Activated T-helper 2 cell treated with anti-CD3 and anti-CD28 coated beads, Interferon-gamma antibody, Interleukin-2, Interleukin-4, amounts not matched to agents 10 μg/mL and 5 μg/mL and 100 μg/mL, durations not matched to agents 14 hours and 24 hours and 36 hours (primary cell): ENCODE data around the gene XRCC6. TPM values are rescaled to one million over a fixed set of nuclear protein-coding genes. Genes with fewer than 3 reads are reported as not detected.
"Not testable (repeated sequence)": the region's sequence is repeated elsewhere in the genome, so short reads cannot be mapped to it uniquely, and the experiment has no call there.

Experiments
- DNase-seq: peaks from one replicate; pipeline ENCODE4 v3.0.0; 2021; ENCODE audit warnings: low spot score
- H3K27ac Mint-ChIP-seq: one replicate; pipeline ENCODE4 v1.8.0; 2021; ENCODE audit warnings: mixed read lengths
- H3K27me3 Mint-ChIP-seq: one replicate; pipeline ENCODE4 v1.8.0; 2021; ENCODE audit warnings: low read depth, mixed read lengths
- H3K36me3 Mint-ChIP-seq: one replicate; pipeline ENCODE4 v1.8.0; 2021; ENCODE audit warnings: low read depth, mixed read lengths
- H3K4me1 Mint-ChIP-seq: one replicate; pipeline ENCODE4 v1.8.0; 2021; ENCODE audit warnings: low read depth, mixed read lengths
- H3K4me3 Mint-ChIP-seq: one replicate; pipeline ENCODE4 v1.8.0; 2021; ENCODE audit warnings: low read depth, mild to moderate bottlenecking, moderate library complexity, mixed read lengths
- H3K9me3 Mint-ChIP-seq: one replicate; pipeline ENCODE4 v1.8.0; 2021; ENCODE audit warnings: mixed read lengths
- intact Hi-C: fragments of 100-400 bp; cut with micrococcal nuclease; formaldehyde crosslinking; loops from one replicate; pipeline ENCODE4 v1.15.1; 2023
- total RNA-seq: library from RNA; stranded (reverse); gene quantifications from 2 replicates; pipeline ENCODE4 v1.2.3, GENCODE V29; 2022

XRCC6 gene
- total RNA-seq, 1 donor from 2014 or later: 421 TPM

DNA sequence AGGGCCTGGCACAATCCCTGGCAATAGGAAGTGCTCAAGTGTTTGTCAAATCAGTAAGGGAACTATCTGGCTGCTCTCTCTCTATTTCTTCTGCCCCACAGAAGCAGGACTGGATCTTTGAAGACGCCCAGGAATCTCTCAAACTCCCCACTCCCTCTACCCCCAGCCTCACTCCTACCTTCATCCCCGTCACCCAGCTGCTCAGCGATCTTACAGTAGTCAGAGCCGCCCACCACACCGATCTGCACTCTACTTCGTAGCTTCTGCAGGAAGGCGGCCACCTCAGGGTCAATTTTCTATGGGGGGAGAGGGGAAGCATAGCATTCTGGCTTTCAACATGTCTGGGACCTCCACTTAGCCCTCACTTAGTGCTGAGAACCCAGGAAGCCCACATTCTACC is 35.2 kb upstream of the XRCC6 start:
- Mint-ChIP-seq H3K9me3 (no peaks in the 10 kb centered on the region), H3K4me1 (peaks cover 10% of the 10 kb centered on the region), H3K4me3 (no peak overlapping the region), H3K27ac (no peak overlapping the region), H3K27me3 (no peaks in the 10 kb centered on the region), H3K36me3 (peaks cover 23% of the 10 kb centered on the region)
- no peak for DNase-seq
- intact Hi-C loops: no loop called here

DNA sequence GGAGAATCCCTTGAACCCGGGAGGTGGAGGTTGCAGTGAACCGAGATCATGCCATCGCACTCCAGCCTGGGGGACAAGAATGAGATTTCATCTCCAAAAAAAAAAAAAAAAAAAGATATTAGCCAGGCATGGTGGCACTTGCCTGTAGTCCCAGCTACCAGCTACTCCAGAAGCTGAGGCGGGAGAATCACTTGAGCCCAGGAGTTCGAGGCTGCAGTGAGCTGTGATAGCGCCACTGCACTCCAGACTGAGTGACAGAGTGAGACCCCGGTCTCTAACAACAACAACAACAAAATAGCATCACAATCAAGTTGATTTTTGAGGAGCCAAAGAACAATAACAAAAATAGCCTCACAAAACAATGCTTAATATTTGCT is 33.8 kb upstream of the XRCC6 start:
- intact Hi-C loops: no loop called here
- Mint-ChIP-seq H3K9me3 (no peaks in the 10 kb centered on the region), H3K27ac (no peak overlapping the region), H3K4me1 (peaks cover 10% of the 10 kb centered on the region), H3K27me3 (no peaks in the 10 kb centered on the region), H3K36me3 (peaks cover 21% of the 10 kb centered on the region), H3K4me3 (no peak overlapping the region)
- no peak for DNase-seq

DNA sequence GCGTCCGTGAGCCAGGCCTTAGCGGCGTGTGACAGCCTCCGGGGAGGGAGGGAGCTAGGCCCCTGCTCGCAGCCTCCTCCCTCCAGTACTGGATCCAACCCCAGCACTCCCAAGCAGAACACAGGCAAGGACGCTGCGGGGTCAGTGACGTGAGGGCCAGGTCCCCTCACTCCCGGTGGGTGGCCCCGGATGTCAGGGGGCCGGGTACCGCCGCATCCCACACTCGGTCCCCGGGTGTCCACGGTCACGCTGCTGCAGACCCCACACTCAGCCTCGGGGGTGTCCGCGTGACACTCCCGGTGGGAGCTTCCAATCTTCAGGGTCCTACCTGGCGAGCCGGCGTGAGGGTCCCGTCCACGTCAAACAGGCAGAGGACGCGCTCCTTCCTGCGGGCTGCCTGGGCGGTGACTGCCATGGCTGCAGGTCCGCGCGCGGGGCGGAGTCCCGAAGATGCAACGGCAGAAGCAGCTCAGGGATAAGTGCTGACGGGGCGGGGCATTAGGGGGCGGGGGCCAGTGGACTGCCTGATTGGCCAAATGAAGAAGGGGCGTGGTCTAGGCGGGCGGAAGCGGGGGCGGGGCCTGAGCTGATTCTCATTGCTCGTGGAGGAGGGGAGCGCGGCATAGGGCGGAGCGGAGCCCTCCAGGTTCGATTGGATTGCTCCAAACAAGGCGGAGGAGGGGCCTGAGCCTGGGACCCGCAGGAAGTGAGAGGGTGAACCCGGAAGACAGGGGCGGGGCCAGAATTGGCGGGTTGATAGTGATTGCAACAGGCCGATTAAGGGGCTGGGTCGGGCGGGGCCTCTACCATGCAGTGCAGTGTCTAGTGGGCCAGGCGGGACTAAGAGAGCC is 31.5 kb upstream of the XRCC6 start, which contains the start of gene PMM1:
TSS of gene PMM1 (minus strand) at position 450 of the 851 bp plus-strand sequence. CDS start at position 415, 35 bp downstream.
- Mint-ChIP-seq H3K27me3 (no peaks in the 10 kb centered on the region), H3K27ac (peak within 1 kb of the TSS; percentile 84), H3K36me3 (peaks cover 6% of the 10 kb centered on the region), H3K9me3 (no peaks in the 10 kb centered on the region), H3K4me3 (peak within 1 kb of the TSS; percentile 91), H3K4me1 (peaks cover 10% of the 10 kb centered on the region)
- peak; percentile 100 for DNase-seq
- intact Hi-C loops: loop anchor here (1.0 to 2.0 kb wide), 3 partner anchors 15 to 45 kb away; partner anchors contain the start of genes DESI1, POLR3H and XRCC6

DNA sequence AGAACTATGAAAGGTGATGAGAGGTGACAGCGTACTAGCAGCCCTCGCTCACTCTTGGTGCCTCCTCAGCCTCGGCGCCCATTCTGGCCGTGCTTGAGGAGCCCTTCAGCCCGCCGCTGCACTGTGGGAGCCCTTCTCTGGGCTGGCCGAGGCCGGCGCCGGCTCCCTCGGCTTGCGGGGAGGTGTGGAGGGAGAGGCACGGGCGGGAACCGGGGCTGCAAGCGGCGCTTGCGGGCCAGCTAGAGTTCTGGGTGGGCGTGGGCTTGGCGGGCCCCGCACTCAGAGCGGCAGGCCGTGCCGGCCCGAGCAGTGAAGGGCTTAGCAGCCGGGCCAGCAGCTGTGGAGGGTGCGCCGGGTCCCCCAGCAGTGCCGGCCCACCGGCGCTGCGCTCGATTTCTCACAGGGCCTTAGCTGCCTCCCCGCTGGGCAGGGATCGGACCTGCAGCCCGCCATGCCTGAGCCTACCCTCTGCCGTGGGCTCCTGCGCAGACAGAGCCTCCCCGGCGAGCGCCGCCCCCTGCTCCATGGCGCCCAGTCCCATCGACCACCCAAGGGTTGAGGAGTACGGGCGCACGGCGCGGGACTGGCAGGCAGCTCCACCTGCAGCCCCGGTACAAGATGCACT is 27.6 kb upstream of the XRCC6 start:
- H3K9me3 Mint-ChIP-seq, H3K27me3 Mint-ChIP-seq, intact Hi-C loops, H3K4me3 Mint-ChIP-seq, H3K27ac Mint-ChIP-seq, DNase-seq: not testable (repeated sequence)
- peaks cover 12% of the 10 kb centered on the region for H3K36me3 Mint-ChIP-seq
- H3K4me1 Mint-ChIP-seq: peaks cover 12% of the 10 kb centered on the region

DNA sequence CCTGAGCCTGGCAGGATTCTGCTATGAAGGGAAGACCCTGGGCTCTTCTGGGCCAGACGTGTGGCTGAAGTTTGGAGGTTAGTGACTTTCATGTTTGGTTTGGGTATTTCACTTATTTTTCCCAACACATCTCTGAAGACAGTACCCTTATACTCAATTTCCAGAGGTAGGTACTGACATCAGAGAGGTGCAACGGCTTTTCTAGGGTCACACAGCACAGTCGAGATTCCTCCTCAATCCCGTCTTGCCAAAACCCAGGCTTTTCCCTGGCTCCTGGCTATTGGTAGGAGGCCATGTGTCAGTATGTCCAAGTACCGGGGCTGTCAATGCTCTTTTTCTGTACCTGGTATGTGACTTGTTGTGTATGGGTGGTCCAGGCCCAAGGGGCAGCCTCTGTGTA is 25.4 kb upstream of the XRCC6 start:
- no peak for DNase-seq
- intact Hi-C loops: no loop called here
- Mint-ChIP-seq H3K9me3 (no peaks in the 10 kb centered on the region), H3K4me1 (peaks cover 5% of the 10 kb centered on the region), H3K27me3 (no peaks in the 10 kb centered on the region), H3K27ac (no peak overlapping the region), H3K4me3 (no peak overlapping the region), H3K36me3 (peaks cover 24% of the 10 kb centered on the region)

DNA sequence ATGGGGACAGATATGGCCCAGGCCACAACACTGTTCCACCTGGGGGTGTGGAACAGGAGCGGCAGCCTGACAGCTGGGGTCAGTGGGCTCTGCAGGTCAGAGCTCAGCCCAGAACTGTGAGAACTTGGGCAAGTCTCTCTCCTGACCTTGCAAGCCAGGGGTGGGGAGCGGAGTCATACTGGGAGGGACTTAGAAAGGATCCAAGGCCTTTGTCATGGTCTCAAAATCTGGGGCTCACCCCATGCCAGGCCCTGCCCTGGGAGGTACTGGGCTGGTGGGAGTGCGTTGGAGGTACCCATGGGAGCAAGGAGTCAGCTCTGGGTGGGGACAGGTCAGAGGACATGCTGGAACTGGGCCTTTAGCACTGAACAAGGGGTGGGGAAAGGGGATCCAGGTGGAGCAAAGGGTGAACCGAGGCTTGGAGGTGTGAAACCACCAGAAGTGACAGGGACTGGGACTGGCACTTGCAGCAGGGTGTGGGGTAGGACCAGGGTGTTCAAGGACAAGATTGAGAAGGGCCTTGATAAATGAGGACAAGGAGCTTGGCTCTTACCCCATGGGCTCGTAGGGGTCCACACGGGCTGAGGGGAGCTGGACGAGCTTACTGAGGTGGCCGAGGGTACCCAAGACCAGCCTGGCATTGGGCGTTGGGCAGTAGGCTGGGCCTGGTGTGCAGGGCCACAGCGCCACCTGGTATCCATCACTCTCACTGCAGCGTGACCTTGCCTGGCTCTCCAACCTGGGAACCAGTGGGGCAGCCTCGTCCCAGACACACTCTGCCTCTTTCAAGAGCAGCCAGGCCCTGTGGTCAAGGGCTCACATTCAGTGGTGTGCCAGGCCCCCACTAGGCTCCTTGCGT is 24.1 kb upstream of the XRCC6 start:
- H3K27ac Mint-ChIP-seq: no peak overlapping the region
- H3K4me3 Mint-ChIP-seq: no peak overlapping the region
- intact Hi-C loops: no loop called here
- DNase-seq: peak; percentile 22
- H3K9me3 Mint-ChIP-seq: no peaks in the 10 kb centered on the region
- H3K4me1 Mint-ChIP-seq: peaks cover 12% of the 10 kb centered on the region
- H3K27me3 Mint-ChIP-seq: no peaks in the 10 kb centered on the region
- peaks cover 35% of the 10 kb centered on the region for H3K36me3 Mint-ChIP-seq

DNA sequence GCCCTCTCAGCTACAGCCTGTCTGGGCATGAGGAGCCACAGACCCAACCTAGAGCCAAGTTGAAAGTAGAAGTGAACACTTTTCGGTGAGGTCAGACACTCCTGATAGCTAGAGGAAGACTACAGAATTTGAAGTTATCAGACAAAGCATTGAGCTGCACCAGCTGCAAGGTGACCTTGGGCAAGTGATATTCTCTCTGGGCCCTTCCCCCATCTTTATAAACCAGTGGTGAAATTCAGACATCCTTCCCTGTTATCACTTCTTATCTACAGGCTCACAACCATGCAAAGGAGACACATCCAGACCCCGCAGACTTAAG is 23.5 kb upstream of the XRCC6 start:
- intact Hi-C loops: no loop called here
- Mint-ChIP-seq H3K36me3 (peaks cover 40% of the 10 kb centered on the region), H3K27ac (no peak overlapping the region), H3K27me3 (no peaks in the 10 kb centered on the region), H3K9me3 (no peaks in the 10 kb centered on the region), H3K4me3 (no peak overlapping the region), H3K4me1 (peaks cover 15% of the 10 kb centered on the region)
- DNase-seq: no peak

DNA sequence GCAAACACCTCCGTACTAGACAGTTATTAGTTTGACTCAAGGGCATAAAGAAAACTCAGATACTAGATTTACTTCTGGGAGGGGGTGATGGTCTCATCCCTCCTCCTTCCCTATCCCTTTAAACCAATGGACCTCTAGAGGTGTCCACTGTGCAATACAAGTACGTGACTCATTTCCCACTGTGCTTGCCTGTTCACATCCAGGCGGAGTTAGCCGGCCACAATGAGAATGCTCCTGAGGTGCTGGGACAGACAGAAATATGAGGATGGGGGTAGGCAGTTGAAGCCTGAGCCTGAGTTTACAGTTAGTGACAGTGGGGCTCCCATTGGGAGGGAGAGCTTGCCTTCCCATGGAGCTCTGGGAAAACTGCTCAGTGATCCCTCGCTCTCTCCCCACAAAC is 23.0 kb upstream of the XRCC6 start:
- Mint-ChIP-seq H3K4me1 (peaks cover 20% of the 10 kb centered on the region), H3K27ac (no peak overlapping the region), H3K27me3 (no peaks in the 10 kb centered on the region), H3K36me3 (peaks cover 45% of the 10 kb centered on the region), H3K4me3 (no peak overlapping the region), H3K9me3 (no peaks in the 10 kb centered on the region)
- no peak for DNase-seq
- intact Hi-C loops: no loop called here

DNA sequence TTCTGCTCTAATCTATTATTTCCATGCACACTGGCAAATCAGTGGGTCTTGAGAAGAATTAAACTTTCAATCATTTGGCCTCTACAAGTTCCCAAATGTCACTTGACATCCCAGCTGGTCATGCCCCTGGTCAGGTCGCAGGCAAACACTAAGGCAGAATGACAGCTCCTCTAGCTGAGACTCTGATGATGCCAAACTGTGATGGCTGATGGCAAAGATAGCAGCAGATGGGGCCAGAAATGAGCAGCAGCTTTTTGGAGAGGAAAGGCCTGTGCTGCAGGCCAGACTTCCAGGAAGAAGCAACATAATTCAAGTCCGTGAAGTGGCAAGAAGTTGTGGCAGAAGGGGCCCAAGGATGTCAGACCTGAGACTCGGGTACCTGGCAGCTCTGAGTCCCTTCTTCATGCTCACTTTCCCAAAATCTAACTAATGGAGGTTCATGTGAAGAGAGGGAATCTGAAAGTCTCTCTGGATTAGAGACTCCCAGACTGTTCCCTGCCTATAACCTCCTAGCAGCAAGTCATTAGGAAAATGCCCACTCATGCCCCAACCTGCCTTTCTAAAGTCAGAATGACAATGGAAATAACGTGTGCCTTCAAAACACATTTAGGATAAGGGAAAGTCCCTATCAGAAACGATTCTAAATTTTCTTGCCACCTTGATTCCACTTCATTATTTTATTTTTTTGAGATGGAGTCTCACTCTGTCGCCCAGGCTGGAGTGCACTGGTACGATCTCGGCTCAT is 22.0 kb upstream of the XRCC6 start:
- Mint-ChIP-seq H3K4me1 (peaks cover 29% of the 10 kb centered on the region), H3K27me3 (no peaks in the 10 kb centered on the region), H3K9me3 (no peaks in the 10 kb centered on the region), H3K36me3 (peaks cover 54% of the 10 kb centered on the region), H3K27ac (no peak overlapping the region), H3K4me3 (no peak overlapping the region)
- DNase-seq: no peak
- intact Hi-C loops: no loop called here

DNA sequence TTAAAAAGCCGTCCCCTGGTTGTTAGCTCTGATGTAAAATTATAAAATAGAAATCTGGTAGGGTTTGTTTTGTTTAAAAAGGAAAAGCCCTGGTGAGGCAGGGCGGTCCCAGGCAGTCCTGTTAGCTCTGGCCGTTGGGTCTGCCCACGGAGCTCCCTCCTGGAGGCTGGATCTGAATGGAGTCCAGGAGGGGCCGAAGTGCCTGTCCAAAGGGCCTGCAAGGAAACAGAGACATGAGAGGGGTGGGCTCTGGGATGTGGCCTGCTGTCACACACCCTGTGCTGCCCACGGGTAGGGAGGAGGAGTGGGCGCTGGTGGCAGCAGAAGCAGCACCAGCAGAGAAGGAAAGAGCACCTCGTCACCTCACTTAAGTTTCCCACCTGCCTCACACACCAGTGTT is 20.1 kb upstream of the XRCC6 start:
- H3K27ac Mint-ChIP-seq: no peak overlapping the region
- intact Hi-C loops: loop anchor here (5.0 kb wide), 1 partner anchor 59 kb away; the partner anchor contains the start of gene POLR3H
- H3K36me3 Mint-ChIP-seq: peaks cover 73% of the 10 kb centered on the region
- peaks cover 43% of the 10 kb centered on the region for H3K4me1 Mint-ChIP-seq
- H3K9me3 Mint-ChIP-seq: no peaks in the 10 kb centered on the region
- H3K27me3 Mint-ChIP-seq: peaks cover 2% of the 10 kb centered on the region
- no peak overlapping the region for H3K4me3 Mint-ChIP-seq
- DNase-seq: no peak

DNA sequence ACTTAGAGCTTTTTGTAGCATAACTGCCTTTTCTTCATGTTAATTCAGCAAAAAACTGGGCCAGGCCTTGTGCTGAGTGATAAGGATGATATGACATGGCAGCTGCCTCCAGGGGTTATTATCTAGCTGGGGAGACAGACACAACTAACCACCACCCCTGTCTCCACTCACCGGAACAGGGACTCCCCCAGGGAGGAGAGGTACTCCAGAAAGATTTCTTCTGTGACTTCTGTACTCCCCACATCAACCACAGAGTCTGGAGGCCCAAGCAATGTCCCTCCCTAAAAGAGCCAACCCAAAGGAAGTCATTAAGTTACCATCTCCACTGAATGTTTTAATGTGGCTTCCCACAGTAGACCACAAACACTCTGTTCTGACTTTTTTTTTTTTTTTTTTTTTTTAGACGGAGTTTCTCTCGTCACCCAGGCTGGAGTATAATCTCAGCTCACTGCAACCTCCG is 17.2 kb upstream of the XRCC6 start:
- Mint-ChIP-seq H3K4me1 (peaks cover 38% of the 10 kb centered on the region), H3K9me3 (no peaks in the 10 kb centered on the region), H3K4me3 (no peak overlapping the region), H3K27me3 (peaks cover 4% of the 10 kb centered on the region), H3K36me3 (peaks cover 83% of the 10 kb centered on the region), H3K27ac (peak overlapping the region; percentile 6)
- intact Hi-C loops: loop anchor here (1.0 to 5.0 kb wide), 3 partner anchors 14 to 62 kb away; partner anchors contain the start of genes DESI1, POLR3H and XRCC6
- DNase-seq: peak; percentile 70

DNA sequence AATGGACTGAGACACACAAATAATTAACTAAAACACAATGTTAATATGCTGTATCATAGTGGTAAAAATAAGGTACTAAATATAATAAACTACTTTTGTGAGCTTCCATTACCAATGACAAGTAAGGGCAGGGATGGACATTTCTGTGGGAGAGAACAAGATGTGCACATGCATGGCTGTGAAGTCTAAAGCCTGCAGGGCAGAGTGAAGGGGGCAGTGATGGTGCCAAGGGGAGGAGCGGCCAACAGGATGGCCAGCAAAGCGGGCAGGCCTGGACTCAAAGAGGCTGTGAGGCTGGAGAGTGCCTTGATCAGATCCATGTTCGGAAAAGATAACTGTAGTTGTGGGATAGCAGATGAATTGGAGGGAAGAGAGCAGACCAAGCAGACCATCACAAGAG is 12.7 kb upstream of the XRCC6 start:
- peaks cover 76% of the 10 kb centered on the region for H3K36me3 Mint-ChIP-seq
- H3K27me3 Mint-ChIP-seq: peaks cover 4% of the 10 kb centered on the region
- intact Hi-C loops: no loop called here
- DNase-seq: no peak
- H3K9me3 Mint-ChIP-seq: no peaks in the 10 kb centered on the region
- no peak overlapping the region for H3K27ac Mint-ChIP-seq
- H3K4me3 Mint-ChIP-seq: no peak overlapping the region
- peaks cover 20% of the 10 kb centered on the region for H3K4me1 Mint-ChIP-seq
